A549 (cell line): ENCODE results near the gene HTRA1. TPM values are rescaled to one million over a fixed set of nuclear protein-coding genes. Genes with fewer than 3 reads are reported as not detected.

Experiments
- ATAC-seq, 2 experiments: fragments of 200-7000 bp in 1 of 2; fragments of >200 bp in 1 of 2; cut with Nextera tagmentation in 1 of 2; cut with Tn5 transposase in 1 of 2; 3 replicates each; pipeline versions ENCODE4 v1.8.0 to v1.9.1; 2018 to 2020; ENCODE audit warnings: mild to moderate bottlenecking in 1 of 2, moderate library complexity in 1 of 2
- CTCF ChIA-PET: fragments of 300-600 bp; sonication (Branson Sonifier 250); formaldehyde crosslinking; extraction: SDS; loops from one replicate; lab custom pipeline; 2021; ENCODE audit warnings: antibody characterized with exemption, inconsistent platforms; lab: Yijun Ruan, JAX
- POLR2A ChIA-PET: fragments of 350-600 bp; formaldehyde crosslinking; extraction: SDS; loops from one replicate; lab custom pipeline; 2021; ENCODE audit warnings: antibody characterized with exemption, inconsistent platforms; lab: Yijun Ruan, JAX
- DNase-seq, 2 experiments: peaks; one replicate each; pipeline versions ENCODE4 v3.0.0 to v3.0.0-alpha.2; 2011 to 2016; ENCODE audit warnings: low read depth in 1 of 2, low spot score in 1 of 2
- FAIRE-seq: peaks from 2 replicates; lab custom pipeline; 2011; peaks lifted over from hg19 to GRCh38; lab: Jason Lieb, UNC
- H3K27ac ChIP-seq, 2 experiments: fragments of >200 bp; sonication (Bioruptor Twin); formaldehyde crosslinking; 3 replicates each; pipeline ENCODE4 v1.5.1; 2016 to 2017
- H3K4me1 ChIP-seq: fragments of >200 bp; sonication (Bioruptor Twin); formaldehyde crosslinking; 3 replicates; pipeline ENCODE4 v1.6.1; 2016
- H3K4me2 ChIP-seq: fragments of >200 bp; sonication (Bioruptor Twin); formaldehyde crosslinking; 3 replicates; pipeline ENCODE4 v1.6.1; 2016
- H3K4me3 ChIP-seq: fragments of >200 bp; sonication (Bioruptor Twin); formaldehyde crosslinking; 3 replicates; pipeline ENCODE4 v1.5.1; 2016
- H3K9me3 ChIP-seq: fragments of >200 bp; sonication (Bioruptor Twin); formaldehyde crosslinking; 3 replicates; pipeline ENCODE4 v1.6.1; 2016
- BHLHE40 ChIP-seq: IDR thresholded peaks from 2 replicates; pipeline ENCODE4 v1.6.1; 2012; ENCODE audit warnings: low read depth, low read length, inconsistent platforms
- CBX2 ChIP-seq: fragments of 200-600 bp; sonication (generic); IDR thresholded peaks from 2 replicates; pipeline ENCODE4 v1.6.1; 2016; ENCODE audit warnings: low read depth, mild to moderate bottlenecking, borderline replicate concordance
- CHD2 ChIP-seq: fragments of 150-350 bp; IDR thresholded peaks from 2 replicates; pipeline ENCODE4 v1.6.1; 2014; ENCODE audit warnings: low read length; ENCODE audit not compliant: partially characterized antibody
- FOSB ChIP-seq: fragments of 250-450 bp; sonication (Bioruptor Pico); IDR thresholded peaks from 2 replicates; pipeline ENCODE4 v1.5.0; 2020; ENCODE audit warnings: mild to moderate bottlenecking, moderate library complexity
- FOXS1 ChIP-seq: fragments of 250-450 bp; sonication (Bioruptor Pico); IDR thresholded peaks from 2 replicates; pipeline ENCODE4 v1.5.0; 2020; ENCODE audit warnings: mild to moderate bottlenecking, moderate library complexity
- GATA3 ChIP-seq: IDR thresholded peaks from 2 replicates; pipeline ENCODE4 v1.6.1; 2012; ENCODE audit warnings: borderline replicate concordance
- HDAC2 ChIP-seq: fragments of 200-600 bp; sonication (generic); IDR thresholded peaks from 2 replicates; pipeline ENCODE4 v1.6.1; 2016
- HOXB5 ChIP-seq: fragments of 250-450 bp; sonication (Bioruptor Pico); IDR thresholded peaks from 2 replicates; pipeline ENCODE4 v1.5.0; 2020; ENCODE audit warnings: mild to moderate bottlenecking, moderate library complexity
- JUN ChIP-seq, 2 experiments: fragments of >200 bp; sonication (Bioruptor Twin); formaldehyde crosslinking; IDR thresholded peaks; 2 replicates in 1 of 2; 3 replicates in 1 of 2; pipeline ENCODE4 v1.6.1; 2016 to 2017
- JUNB ChIP-seq: fragments of >200 bp; sonication (Bioruptor Twin); formaldehyde crosslinking; IDR thresholded peaks from 2 replicates; pipeline ENCODE4 v1.6.1; 2016
- NPAS2 ChIP-seq: fragments of 250-450 bp; sonication (Bioruptor Pico); IDR thresholded peaks from 2 replicates; pipeline ENCODE4 v1.8.0; 2022; ENCODE audit warnings: mild to moderate bottlenecking, moderate library complexity, borderline replicate concordance
- NR3C1 ChIP-seq: fragments of >200 bp; sonication (Bioruptor Twin); formaldehyde crosslinking; IDR thresholded peaks from 3 replicates; pipeline ENCODE4 v1.6.1; 2017
- POLR2A ChIP-seq: IDR thresholded peaks from 2 replicates; pipeline ENCODE4 v1.6.1; 2012; ENCODE audit warnings: mild to moderate bottlenecking, low read length
- RCOR1 ChIP-seq: fragments of 150-350 bp; IDR thresholded peaks from 2 replicates; pipeline ENCODE4 v1.6.1; 2014; ENCODE audit warnings: antibody characterized with exemption, low read length, low read depth
- RNF2 ChIP-seq: fragments of 200-600 bp; sonication (generic); IDR thresholded peaks from 2 replicates; pipeline ENCODE4 v1.6.1; 2016; ENCODE audit warnings: low read depth, mild to moderate bottlenecking, antibody characterized with exemption, moderate library complexity, borderline replicate concordance
- TFCP2L1 ChIP-seq: fragments of 250-450 bp; sonication (Bioruptor Pico); IDR thresholded peaks from 2 replicates; pipeline ENCODE4 v1.5.0; 2021; ENCODE audit warnings: mild to moderate bottlenecking
- TP53 ChIP-seq: fragments of 250-450 bp; sonication (Bioruptor Pico); IDR thresholded peaks from 2 replicates; pipeline ENCODE4 v1.5.0; 2021; ENCODE audit warnings: mild to moderate bottlenecking, moderate library complexity
- WGBS: methylation state at CpG from one replicate; pipeline ENCODE4 v1.1.6; 2017; ENCODE audit errors: missing lambda C conversion rate; 5-methylcytosine and 5-hydroxymethylcytosine counted together
- polyA plus RNA-seq, 4 experiments: library from polyadenylated mRNA; depleted of rRNA in 3 of 4; stranded (reverse); fragments of >200 nt; fragmentation: RNase III in 1 of 4; extraction: RNeasy Plus Mini Kit Qiagen cat#74134 plus additional on column Dnase treatment in 1 of 4; gene quantifications; 2 replicates in 3 of 4; 3 replicates in 1 of 4; pipeline ENCODE4 v1.2.3, GENCODE V29; 2011 to 2017
- TF ChIP-seq, protein P1 (sequence below): IDR thresholded peaks from 2 replicates; pipeline ENCODE4 v1.6.1; 2012; ENCODE audit warnings: low read depth, borderline replicate concordance
- TF ChIP-seq, protein P2 (sequence below): fragments of 200-600 bp; sonication (generic); IDR thresholded peaks from 2 replicates; pipeline ENCODE4 v1.6.1; 2016; ENCODE audit warnings: antibody characterized with exemption, mild to moderate bottlenecking, moderate library complexity
- TF ChIP-seq, protein P3 (sequence below): fragments of >200 bp; sonication (Bioruptor Twin); formaldehyde crosslinking; IDR thresholded peaks from 3 replicates; pipeline ENCODE4 v1.5.1; 2016

Gene HTRA1
- polyA plus RNA-seq, 2 of the 4 experiments (the other 2 are of a cell fraction), result 50.7 to 65.6 TPM

DNA sequence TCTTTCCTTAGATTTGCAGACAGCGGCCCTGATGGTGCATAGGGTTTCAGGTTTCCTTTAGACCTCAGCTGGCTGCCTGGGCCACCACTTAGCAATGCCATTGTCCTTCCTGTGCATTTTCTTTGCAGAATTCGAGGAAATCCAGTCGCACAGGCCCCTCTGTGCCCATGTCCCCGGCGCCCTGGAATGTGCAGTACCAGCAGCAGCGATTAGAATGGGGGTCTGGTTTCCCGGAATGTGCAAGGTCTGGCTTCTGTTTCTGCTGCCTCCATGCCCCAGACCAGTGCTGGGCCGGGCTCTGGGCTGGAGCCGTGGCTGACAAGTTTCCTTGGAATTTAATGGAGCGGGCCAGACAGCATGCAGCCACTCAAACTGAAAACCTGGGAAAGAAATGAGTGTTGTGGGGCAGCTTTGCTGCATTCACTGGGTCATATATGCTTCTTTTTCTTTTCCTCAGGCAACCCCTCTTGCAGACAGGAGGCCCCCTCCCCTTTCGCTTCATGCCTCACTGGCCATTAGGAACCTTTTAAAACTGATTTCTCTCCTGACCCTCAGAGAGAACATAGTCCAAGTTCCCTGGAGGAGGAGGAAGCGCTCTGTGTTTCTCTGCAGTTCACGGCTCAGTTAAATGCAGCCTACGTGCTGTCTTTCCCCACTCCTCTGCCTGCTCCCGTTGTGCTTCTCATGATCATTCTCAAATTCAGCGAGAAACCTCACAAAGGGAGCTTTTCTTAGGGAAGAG, 14.4 kb downstream of the HTRA1 start (continued):
- TF ChIP-seq RCOR1 (no peak), HDAC2 (no peak), FOXS1 (no peak)

DNA sequence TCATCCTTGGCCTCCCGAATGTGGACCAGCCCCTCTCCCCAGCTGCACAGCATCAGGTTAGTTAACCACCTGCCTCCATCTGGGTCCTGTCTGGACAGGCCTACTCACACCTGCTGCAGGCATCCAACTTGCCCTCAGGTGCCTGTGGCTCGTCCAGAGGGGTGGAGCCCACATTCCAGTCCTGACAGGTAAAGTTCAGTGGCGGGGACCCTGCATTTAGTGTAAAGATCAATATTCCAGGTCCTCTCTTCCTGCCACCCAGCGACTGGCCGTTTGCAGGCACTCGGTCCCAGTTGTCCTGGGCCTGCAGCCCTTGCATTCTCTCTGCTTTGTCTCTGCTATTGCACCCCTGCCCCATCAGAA, 15.0 kb downstream of the HTRA1 start:
- FAIRE-seq, result no peak
- ATAC-seq, result no peak
- WGBS, result 75% methylated on average over 6 of the region's 6 CpGs
- POLR2A ChIA-PET, result no interaction called here
- CTCF ChIA-PET, result no interaction called here
- H3K27ac ChIP-seq, result no peak overlapping the region
- 0 out of 3 replicates have a peak, but pooled peaks cover under 1% of the 10 kb centered on the region for H3K9me3 ChIP-seq
- H3K4me1 ChIP-seq, result peaks cover 3% of the 10 kb centered on the region; the same call in 1 of the 3 replicates
- no peak overlapping the region for H3K4me2 ChIP-seq
- H3K4me3 ChIP-seq, result no peak overlapping the region
- DNase-seq, result no peak
- TF ChIP-seq CBX2, result no peak
- TF ChIP-seq, protein P1, sequence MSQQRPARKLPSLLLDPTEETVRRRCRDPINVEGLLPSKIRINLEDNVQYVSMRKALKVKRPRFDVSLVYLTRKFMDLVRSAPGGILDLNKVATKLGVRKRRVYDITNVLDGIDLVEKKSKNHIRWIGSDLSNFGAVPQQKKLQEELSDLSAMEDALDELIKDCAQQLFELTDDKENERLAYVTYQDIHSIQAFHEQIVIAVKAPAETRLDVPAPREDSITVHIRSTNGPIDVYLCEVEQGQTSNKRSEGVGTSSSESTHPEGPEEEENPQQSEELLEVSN, result no peak

DNA sequence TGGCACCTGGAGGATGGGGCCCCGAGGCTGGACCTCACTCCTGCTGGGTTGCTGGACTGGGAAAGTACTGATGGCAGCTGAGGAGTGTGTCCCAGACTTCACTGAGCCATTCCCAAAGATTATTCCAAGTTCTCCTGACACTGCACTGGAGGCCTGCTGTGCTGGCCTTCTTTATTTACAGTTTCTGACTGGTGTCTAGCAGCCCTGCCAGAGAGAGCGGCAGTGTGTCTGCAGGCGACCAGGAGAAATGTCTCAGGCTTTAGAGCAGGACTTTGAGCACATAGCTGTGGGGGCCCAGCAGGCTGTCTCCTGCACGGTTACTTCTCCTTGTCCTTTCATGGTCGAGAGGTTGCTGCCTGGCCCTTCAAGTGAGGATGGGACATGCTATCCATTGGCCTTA, 16.1 kb downstream of the HTRA1 start:
- TF ChIP-seq RCOR1 (no peak), NR3C1 (no peak), JUNB (no peak), TP53 (CRISPR knock-in tag) (no peak), NPAS2 (no peak), GATA3 (no peak), TFCP2L1 (CRISPR knock-in tag) (no peak), FOSB (CRISPR knock-in tag) (no peak), HDAC2 (no peak), HOXB5 (CRISPR knock-in tag) (no peak), POLR2A (no peak), BHLHE40 (no peak), JUN (IDR thresholded peaks at IDR 0.05) (no peak), CHD2 (no peak)
- TF ChIP-seq, all 56 proteins: peak for 0
- ChIA-PET CTCF (interaction anchor here (1.1 to 2.6 kb wide), 2 partner anchors 42 to 88 kb away, joined by 3 to 11 read pairs; no protein-coding TSS in a partner anchor), POLR2A (no interaction called here)
- no peak overlapping the region for H3K4me3 ChIP-seq
- ATAC-seq (no peak; a peak in 1 of 6 replicates), DNase-seq (no peak), FAIRE-seq (no peak)
- 65% methylated on average over 5 of the region's 5 CpGs for WGBS
- H3K4me1 ChIP-seq, result no peaks in the 10 kb centered on the region
- H3K9me3 ChIP-seq, result peaks cover 4% of the 10 kb centered on the region; the same call in 1 of the 3 replicates
- no peak overlapping the region for H3K27ac ChIP-seq
- H3K4me2 ChIP-seq, result no peak overlapping the region

DNA sequence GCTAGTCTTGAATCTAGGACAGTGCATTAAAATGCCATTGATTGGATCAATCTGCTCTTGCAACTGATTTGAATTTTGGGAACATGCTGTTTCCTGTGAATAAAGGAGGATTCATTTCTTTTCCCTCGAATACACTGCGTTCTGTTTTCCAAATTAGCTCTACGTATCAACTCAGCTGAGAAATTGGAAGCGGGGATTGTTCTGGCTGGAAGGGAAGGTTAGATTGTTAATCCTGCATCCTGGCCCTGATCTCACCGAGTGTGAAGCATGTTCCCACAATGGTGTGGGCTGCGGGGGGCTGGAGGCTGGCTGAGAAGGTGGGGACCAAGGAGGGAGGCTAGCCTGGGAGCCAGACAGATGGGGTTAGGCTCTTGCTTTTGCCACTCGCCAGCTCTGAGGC, 17.6 kb downstream of the HTRA1 start:
- ATAC-seq (no peak), DNase-seq (no peak), FAIRE-seq (no peak)
- peaks cover 4% of the 10 kb centered on the region; the same call in 1 of the 3 replicates for H3K9me3 ChIP-seq
- WGBS, result 80% methylated on average over 7 of the region's 7 CpGs
- CTCF ChIA-PET, result interaction anchor here (1.4 to 2.6 kb wide), 3 partner anchors 10 to 86 kb away, joined by 5 to 11 read pairs (median 8); no protein-coding TSS in a partner anchor
- TF ChIP-seq, protein P1, result no peak
- TF ChIP-seq BHLHE40, result no peak
- TF ChIP-seq HOXB5 (CRISPR knock-in tag), result no peak
- TF ChIP-seq, protein P2, sequence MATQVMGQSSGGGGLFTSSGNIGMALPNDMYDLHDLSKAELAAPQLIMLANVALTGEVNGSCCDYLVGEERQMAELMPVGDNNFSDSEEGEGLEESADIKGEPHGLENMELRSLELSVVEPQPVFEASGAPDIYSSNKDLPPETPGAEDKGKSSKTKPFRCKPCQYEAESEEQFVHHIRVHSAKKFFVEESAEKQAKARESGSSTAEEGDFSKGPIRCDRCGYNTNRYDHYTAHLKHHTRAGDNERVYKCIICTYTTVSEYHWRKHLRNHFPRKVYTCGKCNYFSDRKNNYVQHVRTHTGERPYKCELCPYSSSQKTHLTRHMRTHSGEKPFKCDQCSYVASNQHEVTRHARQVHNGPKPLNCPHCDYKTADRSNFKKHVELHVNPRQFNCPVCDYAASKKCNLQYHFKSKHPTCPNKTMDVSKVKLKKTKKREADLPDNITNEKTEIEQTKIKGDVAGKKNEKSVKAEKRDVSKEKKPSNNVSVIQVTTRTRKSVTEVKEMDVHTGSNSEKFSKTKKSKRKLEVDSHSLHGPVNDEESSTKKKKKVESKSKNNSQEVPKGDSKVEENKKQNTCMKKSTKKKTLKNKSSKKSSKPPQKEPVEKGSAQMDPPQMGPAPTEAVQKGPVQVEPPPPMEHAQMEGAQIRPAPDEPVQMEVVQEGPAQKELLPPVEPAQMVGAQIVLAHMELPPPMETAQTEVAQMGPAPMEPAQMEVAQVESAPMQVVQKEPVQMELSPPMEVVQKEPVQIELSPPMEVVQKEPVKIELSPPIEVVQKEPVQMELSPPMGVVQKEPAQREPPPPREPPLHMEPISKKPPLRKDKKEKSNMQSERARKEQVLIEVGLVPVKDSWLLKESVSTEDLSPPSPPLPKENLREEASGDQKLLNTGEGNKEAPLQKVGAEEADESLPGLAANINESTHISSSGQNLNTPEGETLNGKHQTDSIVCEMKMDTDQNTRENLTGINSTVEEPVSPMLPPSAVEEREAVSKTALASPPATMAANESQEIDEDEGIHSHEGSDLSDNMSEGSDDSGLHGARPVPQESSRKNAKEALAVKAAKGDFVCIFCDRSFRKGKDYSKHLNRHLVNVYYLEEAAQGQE, result no peak
- TF ChIP-seq, protein P3, sequence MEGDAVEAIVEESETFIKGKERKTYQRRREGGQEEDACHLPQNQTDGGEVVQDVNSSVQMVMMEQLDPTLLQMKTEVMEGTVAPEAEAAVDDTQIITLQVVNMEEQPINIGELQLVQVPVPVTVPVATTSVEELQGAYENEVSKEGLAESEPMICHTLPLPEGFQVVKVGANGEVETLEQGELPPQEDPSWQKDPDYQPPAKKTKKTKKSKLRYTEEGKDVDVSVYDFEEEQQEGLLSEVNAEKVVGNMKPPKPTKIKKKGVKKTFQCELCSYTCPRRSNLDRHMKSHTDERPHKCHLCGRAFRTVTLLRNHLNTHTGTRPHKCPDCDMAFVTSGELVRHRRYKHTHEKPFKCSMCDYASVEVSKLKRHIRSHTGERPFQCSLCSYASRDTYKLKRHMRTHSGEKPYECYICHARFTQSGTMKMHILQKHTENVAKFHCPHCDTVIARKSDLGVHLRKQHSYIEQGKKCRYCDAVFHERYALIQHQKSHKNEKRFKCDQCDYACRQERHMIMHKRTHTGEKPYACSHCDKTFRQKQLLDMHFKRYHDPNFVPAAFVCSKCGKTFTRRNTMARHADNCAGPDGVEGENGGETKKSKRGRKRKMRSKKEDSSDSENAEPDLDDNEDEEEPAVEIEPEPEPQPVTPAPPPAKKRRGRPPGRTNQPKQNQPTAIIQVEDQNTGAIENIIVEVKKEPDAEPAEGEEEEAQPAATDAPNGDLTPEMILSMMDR, result no peak
- TF ChIP-seq RNF2, result no peak
- no peak for TF ChIP-seq TP53 (CRISPR knock-in tag)
- TF ChIP-seq, all 56 proteins: peak for 0
- POLR2A ChIA-PET, result interaction anchor here (0.6 kb wide), 1 partner anchor 10 kb away, joined by 3 read pairs; no protein-coding TSS in a partner anchor
- Histone ChIP-seq H3K4me1 (no peaks in the 10 kb centered on the region), H3K4me3 (no peak overlapping the region), H3K27ac (no peak overlapping the region), H3K4me2 (no peak overlapping the region)
